ENCODE results near the gene NXN. TPM values are rescaled to one million over a fixed set of nuclear protein-coding genes. Genes with fewer than 3 reads are reported as not detected.
"Not testable (repeated sequence)": the region's sequence is repeated elsewhere in the genome, so short reads cannot be mapped to it uniquely, and the experiment has no call there.

The NXN gene
- total RNA-seq, 1 experiment from 2014 or later: 6.0 TPM

GRCh38 chr17:876272-876671 lies 103.3 kb downstream of the NXN start:
- Histone ChIP-seq H3K27ac (ENCODE audit: low read depth, low read length, poor library complexity, severe bottlenecking) (no peak overlapping the region), H3K9me3 (ENCODE audit: low read depth, low read length, poor library complexity, severe bottlenecking) (no peaks in the 10 kb centered on the region), H3K4me3 (ENCODE audit: low read depth, low read length, poor library complexity, severe bottlenecking) (no peak overlapping the region), H3K4me1 (ENCODE audit: insufficient read depth, low read length, poor library complexity, severe bottlenecking) (peaks cover 4% of the 10 kb centered on the region), H3K27me3 (replicated peaks; ENCODE audit: insufficient read depth, low read depth, low read length, poor library complexity) (no peaks in the 10 kb centered on the region), H3K36me3 (ENCODE audit: insufficient read depth, low read length, poor library complexity, severe bottlenecking) (no peaks in the 10 kb centered on the region)
- CTCF ChIA-PET: no interaction called here
- intact Hi-C loops (cut with micrococcal nuclease; ENCODE audit: unreplicated experiment): no loop called here
- no peak for TF ChIP-seq CTCF (conservative IDR thresholded peaks at IDR 0.05; ENCODE audit: low read depth, low read length)
- TF ChIP-seq EZH2 (IDR thresholded peaks at IDR 0.05; ENCODE audit: borderline replicate concordance, low read depth, low read length, poor library complexity, severe bottlenecking): no peak
- no TSS peak for BruUV-seq (replicated peaks)
- POLR2A ChIA-PET (ENCODE audit: low non-redundant PET): interaction anchor here (0.7 kb wide), 1 partner anchor 89 kb away, joined by 4 read pairs; no protein-coding TSS in a partner anchor
- no peak for DNase-seq (ENCODE audit: low spot score)

GRCh38 chr17:874590-874989 lies 105.0 kb downstream of the NXN start:
- CTCF ChIA-PET; POLR2A ChIA-PET (ENCODE audit: low non-redundant PET); H3K4me1 ChIP-seq (ENCODE audit: insufficient read depth, low read length, poor library complexity, severe bottlenecking); BruUV-seq (replicated peaks); DNase-seq (ENCODE audit: low spot score); H3K27me3 ChIP-seq (replicated peaks; ENCODE audit: insufficient read depth, low read depth, low read length, poor library complexity); intact Hi-C loops (cut with micrococcal nuclease; ENCODE audit: unreplicated experiment); H3K4me3 ChIP-seq (ENCODE audit: low read depth, low read length, poor library complexity, severe bottlenecking); H3K36me3 ChIP-seq (ENCODE audit: insufficient read depth, low read length, poor library complexity, severe bottlenecking); H3K9me3 ChIP-seq (ENCODE audit: low read depth, low read length, poor library complexity, severe bottlenecking); H3K27ac ChIP-seq (ENCODE audit: low read depth, low read length, poor library complexity, severe bottlenecking): not testable (repeated sequence)

- Histone ChIP-seq H3K27ac (ENCODE audit: low read depth, low read length, poor library complexity, severe bottlenecking) (no peak overlapping the region), H3K4me1 (ENCODE audit: insufficient read depth, low read length, poor library complexity, severe bottlenecking) (no peaks in the 10 kb centered on the region), H3K27me3 (replicated peaks; ENCODE audit: insufficient read depth, low read depth, low read length, poor library complexity) (peaks cover 20% of the 10 kb centered on the region), H3K36me3 (ENCODE audit: insufficient read depth, low read length, poor library complexity, severe bottlenecking) (no peaks in the 10 kb centered on the region), H3K9me3 (ENCODE audit: low read depth, low read length, poor library complexity, severe bottlenecking) (no peaks in the 10 kb centered on the region), H3K4me3 (ENCODE audit: low read depth, low read length, poor library complexity, severe bottlenecking) (no peak overlapping the region)
- TF ChIP-seq CTCF (conservative IDR thresholded peaks at IDR 0.05; ENCODE audit: low read depth, low read length): no peak
- no peak for TF ChIP-seq EZH2 (IDR thresholded peaks at IDR 0.05; ENCODE audit: borderline replicate concordance, low read depth, low read length, poor library complexity, severe bottlenecking)
- CTCF ChIA-PET: no interaction called here
- no peak for DNase-seq (ENCODE audit: low spot score)
- intact Hi-C loops (cut with micrococcal nuclease; ENCODE audit: unreplicated experiment): no loop called here
- BruUV-seq (replicated peaks): no TSS peak
- POLR2A ChIA-PET (ENCODE audit: low non-redundant PET): no interaction called here
Measured at GRCh38 chr17:872855-873254, 106.7 kb downstream of the NXN start.

- CTCF ChIA-PET: interaction anchor here (0.6 kb wide), 1 partner anchor 109 kb away, joined by 4 read pairs; no protein-coding TSS in a partner anchor
- intact Hi-C loops (cut with micrococcal nuclease; ENCODE audit: unreplicated experiment): no loop called here
- no peaks in the 10 kb centered on the region for H3K36me3 ChIP-seq (ENCODE audit: insufficient read depth, low read length, poor library complexity, severe bottlenecking)
- H3K4me1 ChIP-seq (ENCODE audit: insufficient read depth, low read length, poor library complexity, severe bottlenecking): no peaks in the 10 kb centered on the region
- TF ChIP-seq EZH2 (IDR thresholded peaks at IDR 0.05; ENCODE audit: borderline replicate concordance, low read depth, low read length, poor library complexity, severe bottlenecking) (no peak), CTCF (conservative IDR thresholded peaks at IDR 0.05; ENCODE audit: low read depth, low read length) (no peak)
- no peak overlapping the region for H3K27ac ChIP-seq (ENCODE audit: low read depth, low read length, poor library complexity, severe bottlenecking)
- BruUV-seq (replicated peaks): no TSS peak
- H3K9me3 ChIP-seq (ENCODE audit: low read depth, low read length, poor library complexity, severe bottlenecking): no peaks in the 10 kb centered on the region
- DNase-seq (ENCODE audit: low spot score): no peak
- POLR2A ChIA-PET (ENCODE audit: low non-redundant PET): no interaction called here
- H3K27me3 ChIP-seq (replicated peaks; ENCODE audit: insufficient read depth, low read depth, low read length, poor library complexity): peaks cover 22% of the 10 kb centered on the region
- H3K4me3 ChIP-seq (ENCODE audit: low read depth, low read length, poor library complexity, severe bottlenecking): no peak overlapping the region
Measured at GRCh38 chr17:871751-872519, 107.6 kb downstream of the NXN start.

Measured in A673 (cell line).